GM21360 (cell line): Measurements from ENCODE around the gene TERT.
"Not testable (repeated sequence)": the region's sequence is repeated elsewhere in the genome, so short reads cannot be mapped to it uniquely, and the experiment has no call there.

ENCODE experiments used
- ATAC-seq: cut with Tn5 transposase; IDR thresholded peaks from one replicate; pipeline ENCODE4 v1.9.1; 2021; ENCODE audit warnings: mild to moderate bottlenecking, moderate library complexity; ENCODE audit not compliant: unreplicated experiment

TERT gene

GRCh38 chr5:1297243-1297642 lies 2.4 kb upstream of the TERT start:
- ATAC-seq = no peak

GRCh38 chr5:1295650-1296037 lies 776 bp upstream of the TERT start:
- no peak for ATAC-seq

GRCh38 chr5:1294206-1294834 lies 548 bp downstream of the TERT start:
- ATAC-seq = no peak

GRCh38 chr5:1293416-1294205 lies 1.3 kb downstream of the TERT start:
- no peak for ATAC-seq

- ATAC-seq = no peak
Observed at GRCh38 chr5:1292846-1293415, 1.9 kb downstream of the TERT start.

- ATAC-seq = no peak
Observed at GRCh38 chr5:1292139-1292538, 2.7 kb downstream of the TERT start.

GRCh38 chr5:1291611-1292080 lies 3.2 kb downstream of the TERT start:
- no peak for ATAC-seq

GRCh38 chr5:1290956-1291355 lies 3.9 kb downstream of the TERT start:
- ATAC-seq = not testable (repeated sequence)

- not testable (repeated sequence) for ATAC-seq
Observed at GRCh38 chr5:1289559-1289958, 5.3 kb downstream of the TERT start.

GRCh38 chr5:1288439-1289335 lies 6.2 kb downstream of the TERT start:
- no peak for ATAC-seq

- no peak for ATAC-seq
Observed at GRCh38 chr5:1285883-1286291, 9.0 kb downstream of the TERT start.

GRCh38 chr5:1285141-1285540 lies 9.7 kb downstream of the TERT start:
- ATAC-seq = no peak

- ATAC-seq = not testable (repeated sequence)
Observed at GRCh38 chr5:1284336-1284970, 10.4 kb downstream of the TERT start.

- ATAC-seq = not testable (repeated sequence)
Observed at GRCh38 chr5:1283729-1284041, 11.2 kb downstream of the TERT start.

- not testable (repeated sequence) for ATAC-seq
Observed at GRCh38 chr5:1282993-1283728, 11.7 kb downstream of the TERT start.

- ATAC-seq = no peak
Observed at GRCh38 chr5:1282131-1282992, 12.5 kb downstream of the TERT start.

- no peak for ATAC-seq
Observed at GRCh38 chr5:1281038-1281882, 13.6 kb downstream of the TERT start.
